Upper lobe of left lung (tissue), 4 donors: ENCODE measurements around the gene FMNL2.

Source experiments
- POLR2A ChIP-seq, 4 donors: fragments of 450-650 bp; IDR thresholded peaks; one replicate each; pipeline ENCODE4 v1.5.1; 2016 to 2017; ENCODE audit warnings: antibody characterized with exemption in 4 of 4, mild to moderate bottlenecking in 2 of 4
- TF ChIP-seq, protein P1 (sequence below), 6 experiments: fragments of 450-650 bp in 4 of 6; fragments of 200-600 bp in 2 of 6; sonication (generic) in 2 of 6; IDR thresholded peaks; one replicate each; pipeline ENCODE4 v1.5.1; 2016 to 2019; ENCODE audit warnings: antibody characterized with exemption in 6 of 6

DNA sequence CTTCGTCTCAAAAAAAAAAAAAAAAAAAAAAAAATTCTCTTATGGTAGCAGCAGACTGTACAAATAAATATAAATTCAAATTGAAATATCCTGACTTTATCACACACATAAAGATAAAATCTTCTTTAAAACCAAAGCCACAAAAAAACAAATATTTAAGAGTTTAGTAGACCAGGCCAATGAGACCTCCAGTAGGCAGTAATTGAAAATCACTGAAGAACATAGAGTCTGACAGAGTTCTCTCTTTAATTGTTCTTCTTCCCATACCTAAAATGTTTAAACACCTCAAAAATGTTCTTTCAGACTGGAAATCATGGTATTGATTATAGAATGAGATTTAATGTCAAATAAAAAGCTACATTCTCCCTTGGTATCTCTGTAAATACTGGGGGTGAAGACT is 361.5 kb downstream of the FMNL2 start:
- TF ChIP-seq, protein P1, sequence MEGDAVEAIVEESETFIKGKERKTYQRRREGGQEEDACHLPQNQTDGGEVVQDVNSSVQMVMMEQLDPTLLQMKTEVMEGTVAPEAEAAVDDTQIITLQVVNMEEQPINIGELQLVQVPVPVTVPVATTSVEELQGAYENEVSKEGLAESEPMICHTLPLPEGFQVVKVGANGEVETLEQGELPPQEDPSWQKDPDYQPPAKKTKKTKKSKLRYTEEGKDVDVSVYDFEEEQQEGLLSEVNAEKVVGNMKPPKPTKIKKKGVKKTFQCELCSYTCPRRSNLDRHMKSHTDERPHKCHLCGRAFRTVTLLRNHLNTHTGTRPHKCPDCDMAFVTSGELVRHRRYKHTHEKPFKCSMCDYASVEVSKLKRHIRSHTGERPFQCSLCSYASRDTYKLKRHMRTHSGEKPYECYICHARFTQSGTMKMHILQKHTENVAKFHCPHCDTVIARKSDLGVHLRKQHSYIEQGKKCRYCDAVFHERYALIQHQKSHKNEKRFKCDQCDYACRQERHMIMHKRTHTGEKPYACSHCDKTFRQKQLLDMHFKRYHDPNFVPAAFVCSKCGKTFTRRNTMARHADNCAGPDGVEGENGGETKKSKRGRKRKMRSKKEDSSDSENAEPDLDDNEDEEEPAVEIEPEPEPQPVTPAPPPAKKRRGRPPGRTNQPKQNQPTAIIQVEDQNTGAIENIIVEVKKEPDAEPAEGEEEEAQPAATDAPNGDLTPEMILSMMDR (IDR thresholded peaks at IDR 0.05), result no peak
- TF ChIP-seq POLR2A (IDR thresholded peaks at IDR 0.05), result no peak
